SK-N-SH treated with all-trans-retinoic acid at 6 μM for 48 hours (cell line): ENCODE measurements around the gene FNIP2.

Source experiments
- ZNF565 ChIP-seq: fragments of 450-650 bp; formaldehyde crosslinking; conservative IDR thresholded peaks from 2 replicates; pipeline ENCODE4 v1.5.0; 2020; ENCODE audit warnings: low read depth, mild to moderate bottlenecking, moderate library complexity
- TF ChIP-seq, protein P1 (sequence below): fragments of 250-450 bp; sonication (Bioruptor Pico); IDR thresholded peaks from 2 replicates; pipeline ENCODE4 v1.5.1; 2020; ENCODE audit warnings: low read depth, mild to moderate bottlenecking, moderate library complexity

DNA sequence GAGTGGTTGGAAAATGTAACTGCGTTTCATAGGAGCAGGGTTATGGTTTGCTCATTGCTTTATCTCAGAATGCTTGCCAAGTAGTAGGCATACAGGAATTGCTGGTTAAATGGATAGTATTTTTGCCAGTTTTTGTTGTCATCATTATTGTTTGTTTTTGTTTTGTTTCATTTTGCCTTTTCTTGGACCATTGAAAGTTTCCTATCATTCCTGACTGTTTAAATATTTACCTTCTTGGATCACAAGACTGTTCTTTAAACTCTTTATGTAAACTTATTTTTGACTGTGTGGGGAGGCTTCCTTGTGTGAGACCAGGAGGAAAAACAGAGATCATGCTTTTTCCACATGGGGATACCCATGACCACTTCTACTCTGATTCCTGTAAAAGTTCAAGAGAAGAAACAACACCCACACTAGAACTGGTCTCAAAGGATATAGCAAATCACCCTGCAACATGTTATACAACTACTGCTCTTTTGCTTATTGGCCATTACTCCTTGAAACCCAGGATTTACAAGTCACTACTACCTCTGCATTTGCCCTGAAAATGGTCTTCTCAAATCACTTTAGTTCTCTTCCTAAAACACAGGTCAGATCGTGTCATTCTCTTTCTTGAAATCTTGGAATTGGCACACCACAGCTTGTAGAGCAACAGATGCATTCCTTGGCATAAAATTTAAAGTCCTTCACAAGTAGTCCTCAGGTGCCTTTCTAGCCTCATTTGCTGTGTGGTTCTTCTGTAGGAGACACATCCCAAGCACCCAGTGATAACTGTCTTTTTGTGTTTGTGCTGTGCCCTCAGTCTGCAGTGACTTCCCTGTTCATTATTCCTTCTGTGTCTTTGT lies 51.3 kb downstream of the FNIP2 start:
- TF ChIP-seq, protein P1, sequence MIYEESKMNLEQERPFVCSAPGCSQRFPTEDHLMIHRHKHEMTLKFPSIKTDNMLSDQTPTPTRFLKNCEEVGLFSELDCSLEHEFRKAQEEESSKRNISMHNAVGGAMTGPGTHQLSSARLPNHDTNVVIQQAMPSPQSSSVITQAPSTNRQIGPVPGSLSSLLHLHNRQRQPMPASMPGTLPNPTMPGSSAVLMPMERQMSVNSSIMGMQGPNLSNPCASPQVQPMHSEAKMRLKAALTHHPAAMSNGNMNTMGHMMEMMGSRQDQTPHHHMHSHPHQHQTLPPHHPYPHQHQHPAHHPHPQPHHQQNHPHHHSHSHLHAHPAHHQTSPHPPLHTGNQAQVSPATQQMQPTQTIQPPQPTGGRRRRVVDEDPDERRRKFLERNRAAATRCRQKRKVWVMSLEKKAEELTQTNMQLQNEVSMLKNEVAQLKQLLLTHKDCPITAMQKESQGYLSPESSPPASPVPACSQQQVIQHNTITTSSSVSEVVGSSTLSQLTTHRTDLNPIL = no peak
- no peak for TF ChIP-seq ZNF565 (CRISPR knock-in tag)
